ENCODE results near the gene PEX11A. TPM values are rescaled to one million over a fixed set of nuclear protein-coding genes. Genes with fewer than 3 reads are reported as not detected.

Gene PEX11A
- polyA plus RNA-seq, 2 of the 4 experiments (the other 2 are of a cell fraction) = 6.3 to 8.1 TPM

GRCh38 chr15:89707577-89707976 is 17.0 kb upstream of the PEX11A start:
- no peak for ATAC-seq
- 30% methylated on average over 1 of the region's 1 CpG for WGBS (ENCODE audit: missing lambda C conversion rate)
- POLR2A ChIA-PET = no interaction called here

GRCh38 chr15:89704411-89704810 is 13.9 kb upstream of the PEX11A start:
- Histone ChIP-seq H3K4me1 (no peaks in the 10 kb centered on the region), H3K9me3 (no peaks in the 10 kb centered on the region), H3K4me3 (no peak overlapping the region), H3K4me2 (no peak overlapping the region), H3K27ac (no peak overlapping the region)
- ATAC-seq (no peak), FAIRE-seq (peak; percentile 7), DNase-seq (ENCODE audit: low read depth in 1 of 2, low spot score in 1 of 2) (no peak)
- TF ChIP-seq ELK1 (IDR thresholded peaks at IDR 0.05; ENCODE audit: low read depth, low read length) (no peak), EP300 (IDR thresholded peaks at IDR 0.05) (no peak), EHF (CRISPR knock-in tag; IDR thresholded peaks at IDR 0.05) (no peak), HOXB13 (CRISPR knock-in tag; IDR thresholded peaks at IDR 0.05; ENCODE audit: low read depth) (no peak), SREBF2 (IDR thresholded peaks at IDR 0.05) (no peak), CHD4 (IDR thresholded peaks at IDR 0.05; ENCODE audit: borderline replicate concordance) (no peak), REST (IDR thresholded peaks at IDR 0.05) (no peak), KDM1A (IDR thresholded peaks at IDR 0.05; ENCODE audit: low read depth) (no peak), ZC3H11A (IDR thresholded peaks at IDR 0.05) (no peak), POLR2A (IDR thresholded peaks at IDR 0.05; ENCODE audit: low read length) (no peak), TFCP2L1 (CRISPR knock-in tag; IDR thresholded peaks at IDR 0.05) (no peak), RAD21 (conservative IDR thresholded peaks at IDR 0.05 in 1 of 2, IDR thresholded peaks at IDR 0.05 in 1 of 2) (no peak), E2F6 (IDR thresholded peaks at IDR 0.05; ENCODE audit: borderline replicate concordance, low read depth) (no peak), TP53 (CRISPR knock-in tag; IDR thresholded peaks at IDR 0.05) (no peak), USF2 (IDR thresholded peaks at IDR 0.05) (no peak), FOSL2 (IDR thresholded peaks at IDR 0.05) (no peak), FOSL2 (CRISPR knock-in tag; IDR thresholded peaks at IDR 0.05) (no peak), NFE2L2 (conservative IDR thresholded peaks at IDR 0.05; ENCODE audit: low read length) (no peak), HOXA7 (CRISPR knock-in tag; IDR thresholded peaks at IDR 0.05) (no peak), HES2 (IDR thresholded peaks at IDR 0.05) (no peak)
- ChIA-PET CTCF (interaction anchor here (0.6 kb wide), 1 partner anchor 172 kb away, joined by 3 read pairs; no protein-coding TSS in a partner anchor), POLR2A (no interaction called here)

More at GRCh38 chr15:89707577-89707976, 17.0 kb upstream of the PEX11A start:
- Histone ChIP-seq H3K27ac (no peak overlapping the region), H3K4me2 (no peak overlapping the region), H3K4me1 (no peaks in the 10 kb centered on the region), H3K9me3 (no peaks in the 10 kb centered on the region), H3K4me3 (no peak overlapping the region)
- FAIRE-seq = peak; percentile 76
- TF ChIP-seq E2F6 (IDR thresholded peaks at IDR 0.05; ENCODE audit: borderline replicate concordance, low read depth) = no peak
- no peak for DNase-seq (ENCODE audit: low read depth in 1 of 2, low spot score in 1 of 2)
- CTCF ChIA-PET = interaction anchor here (0.5 kb wide), 1 partner anchor 11 kb away, joined by 3 read pairs; no protein-coding TSS in a partner anchor
